WTC11 (cell line): ENCODE measurements around the gene CSNK2A1. TPM values are rescaled to one million over a fixed set of nuclear protein-coding genes. Genes with fewer than 3 reads are reported as not detected.

Source experiments
- ATAC-seq: fragments of 200-7000 bp; cut with Tn5 transposase; 2 replicates; pipeline ENCODE4 v1.10.0; 2021; ENCODE audit warnings: mild to moderate bottlenecking, moderate library complexity
- CTCF ChIA-PET: fragments of 300-600 bp; sonication (Branson Sonifier 250); formaldehyde crosslinking; loops from one replicate; lab custom pipeline; 2021; ENCODE audit warnings: antibody characterized with exemption; lab: Charles Lee
- POLR2A ChIA-PET: fragments of 350-600 bp; sonication (Branson Sonifier 250); formaldehyde crosslinking; loops from one replicate; lab custom pipeline; 2021; ENCODE audit warnings: antibody characterized with exemption; lab: Charles Lee
- DNase-seq: peaks from one replicate; pipeline ENCODE4 v3.0.0; 2021; ENCODE audit warnings: low spot score
- H3K27ac Mint-ChIP-seq: 2 replicates; pipeline ENCODE4 v1.8.0; 2021; ENCODE audit warnings: mixed read lengths
- H3K27me3 Mint-ChIP-seq: 2 replicates; pipeline ENCODE4 v1.8.0; 2021; ENCODE audit warnings: low read depth, mild to moderate bottlenecking, moderate library complexity, mixed read lengths
- H3K36me3 Mint-ChIP-seq: 2 replicates; pipeline ENCODE4 v1.8.0; 2021; ENCODE audit warnings: mixed read lengths
- H3K4me1 Mint-ChIP-seq: 2 replicates; pipeline ENCODE4 v1.8.0; 2022; ENCODE audit warnings: mixed read lengths
- H3K4me3 Mint-ChIP-seq: 2 replicates; pipeline ENCODE4 v1.8.0; 2021; ENCODE audit warnings: mild to moderate bottlenecking, moderate library complexity, mixed read lengths
- H3K9me3 Mint-ChIP-seq: 2 replicates; pipeline ENCODE4 v1.8.0; 2021; ENCODE audit warnings: mixed read lengths
- ATF1 ChIP-seq: sonication (generic); formaldehyde crosslinking; IDR thresholded peaks from 2 replicates; pipeline ENCODE4 v1.8.1; 2023; ENCODE audit warnings: mild to moderate bottlenecking, moderate library complexity, missing genetic modification reagents
- ATF6 ChIP-seq: sonication (generic); formaldehyde crosslinking; IDR thresholded peaks from 2 replicates; pipeline ENCODE4 v1.8.1; 2023; ENCODE audit warnings: mild to moderate bottlenecking, missing genetic modification reagents
- CDX4 ChIP-seq: fragments of 250-450 bp; sonication (Bioruptor Pico); IDR thresholded peaks from 2 replicates; pipeline ENCODE4 v1.9.0; 2021; ENCODE audit warnings: moderate library complexity, mild to moderate bottlenecking, inconsistent platforms, borderline replicate concordance
- CREM ChIP-seq: sonication (generic); formaldehyde crosslinking; IDR thresholded peaks from 2 replicates; pipeline ENCODE4 v1.8.1; 2022; ENCODE audit warnings: mild to moderate bottlenecking, missing genetic modification reagents, moderate library complexity
- E2F1 ChIP-seq: sonication (generic); formaldehyde crosslinking; IDR thresholded peaks from 2 replicates; pipeline ENCODE4 v1.8.0; 2022; ENCODE audit warnings: mild to moderate bottlenecking, missing genetic modification reagents
- ELF4 ChIP-seq: sonication (generic); formaldehyde crosslinking; IDR thresholded peaks from 2 replicates; pipeline ENCODE4 v1.8.1; 2022; ENCODE audit warnings: low read depth, mild to moderate bottlenecking, moderate library complexity, missing genetic modification reagents
- ETV6 ChIP-seq: sonication (generic); formaldehyde crosslinking; IDR thresholded peaks from 2 replicates; pipeline ENCODE4 v1.8.1; 2022; ENCODE audit warnings: mild to moderate bottlenecking, missing genetic modification reagents
- FOXJ3 ChIP-seq: sonication (generic); formaldehyde crosslinking; IDR thresholded peaks from 2 replicates; pipeline ENCODE4 v1.9.0; 2021; ENCODE audit warnings: missing genetic modification reagents, mild to moderate bottlenecking, borderline replicate concordance
- FOXK1 ChIP-seq: sonication (generic); formaldehyde crosslinking; IDR thresholded peaks from 2 replicates; pipeline ENCODE4 v1.8.0; 2022; ENCODE audit warnings: mild to moderate bottlenecking, moderate library complexity, missing genetic modification reagents
- JAZF1 ChIP-seq: fragments of 250-450 bp; sonication (Bioruptor Pico); IDR thresholded peaks from 2 replicates; pipeline ENCODE4 v1.9.0; 2021; ENCODE audit warnings: moderate library complexity, mild to moderate bottlenecking, inconsistent platforms
- NFATC4 ChIP-seq: fragments of 250-450 bp; sonication (Bioruptor Pico); IDR thresholded peaks from 2 replicates; pipeline ENCODE4 v1.9.0; 2021; ENCODE audit warnings: mild to moderate bottlenecking
- NFE2L1 ChIP-seq: sonication (generic); formaldehyde crosslinking; IDR thresholded peaks from 2 replicates; pipeline ENCODE4 v1.8.1; 2023; ENCODE audit warnings: missing genetic modification reagents
- NR3C1 ChIP-seq: sonication (generic); formaldehyde crosslinking; conservative IDR thresholded peaks from 2 replicates; pipeline ENCODE4 v1.8.1; 2023; ENCODE audit warnings: low read depth, mild to moderate bottlenecking, missing genetic modification reagents
- RORB ChIP-seq: fragments of 250-450 bp; sonication (Bioruptor Pico); IDR thresholded peaks from 2 replicates; pipeline ENCODE4 v1.9.0; 2021; ENCODE audit warnings: mild to moderate bottlenecking
- SMAD3 ChIP-seq: sonication (generic); formaldehyde crosslinking; IDR thresholded peaks from 2 replicates; pipeline ENCODE4 v1.8.0; 2022; ENCODE audit warnings: missing genetic modification reagents, mild to moderate bottlenecking, borderline replicate concordance
- SMAD4 ChIP-seq: sonication (generic); formaldehyde crosslinking; IDR thresholded peaks from 2 replicates; pipeline ENCODE4 v1.8.0; 2022; ENCODE audit warnings: mild to moderate bottlenecking, missing genetic modification reagents
- SOX15 ChIP-seq: fragments of 250-450 bp; sonication (Bioruptor Pico); IDR thresholded peaks from 2 replicates; pipeline ENCODE4 v1.9.0; 2021; ENCODE audit warnings: mild to moderate bottlenecking
- TEAD4 ChIP-seq: sonication (generic); formaldehyde crosslinking; IDR thresholded peaks from 2 replicates; pipeline ENCODE4 v1.8.0; 2022; ENCODE audit warnings: mild to moderate bottlenecking, missing genetic modification reagents
- ZBTB21 ChIP-seq: sonication (generic); formaldehyde crosslinking; IDR thresholded peaks from 2 replicates; pipeline ENCODE4 v1.8.1; 2023; ENCODE audit warnings: mild to moderate bottlenecking, missing genetic modification reagents, borderline replicate concordance
- ZNF396 ChIP-seq: fragments of 250-450 bp; sonication (Bioruptor Pico); IDR thresholded peaks from 2 replicates; pipeline ENCODE4 v1.8.0; 2021; ENCODE audit warnings: mild to moderate bottlenecking, moderate library complexity, borderline replicate concordance
- ZNF671 ChIP-seq: fragments of 250-450 bp; sonication (Bioruptor Pico); IDR thresholded peaks from 2 replicates; pipeline ENCODE4 v1.8.0; 2021; ENCODE audit warnings: mild to moderate bottlenecking
- total RNA-seq: library from RNA; stranded (reverse); gene quantifications from 3 replicates; pipeline ENCODE4 v1.2.3, GENCODE V29; 2021

The CSNK2A1 gene
- total RNA-seq, 1 experiment from 2014 or later: 235 TPM

- no peak for DNase-seq
- no peaks in the 10 kb centered on the region for H3K9me3 Mint-ChIP-seq
- peaks cover 7% of the 10 kb centered on the region; the same call in 1 of the 2 replicates for H3K4me1 Mint-ChIP-seq
- POLR2A ChIA-PET: no interaction called here
- CTCF ChIA-PET: interaction anchor here (1.4 kb wide), 1 partner anchor 9 kb away, joined by 3 read pairs; no protein-coding TSS in a partner anchor
- TF ChIP-seq ZNF396 (CRISPR knock-in tag) (no peak), FOXJ3 (CRISPR knock-in tag) (no peak), JAZF1 (no peak), FOXK1 (CRISPR knock-in tag) (no peak), ATF1 (no peak), ETV6 (CRISPR knock-in tag) (no peak), E2F1 (CRISPR knock-in tag) (no peak), NR3C1 (CRISPR knock-in tag) (no peak), RORB (CRISPR knock-in tag) (no peak), ZBTB21 (no peak)
- H3K27ac Mint-ChIP-seq: no peak overlapping the region
- no peak overlapping the region for H3K4me3 Mint-ChIP-seq
- peaks cover 16% of the 10 kb centered on the region for H3K27me3 Mint-ChIP-seq
- H3K36me3 Mint-ChIP-seq: peaks cover 71% of the 10 kb centered on the region
- ATAC-seq: no peak
Measured at GRCh38 chr20:440636-441035, 103.0 kb downstream of the CSNK2A1 start.

- ChIA-PET CTCF (no interaction called here), POLR2A (no interaction called here)
- ATAC-seq (no peak), DNase-seq (no peak)
- H3K4me3 Mint-ChIP-seq: no peak overlapping the region
- H3K9me3 Mint-ChIP-seq: no peaks in the 10 kb centered on the region
- no peak overlapping the region for H3K27ac Mint-ChIP-seq
- peaks cover 8% of the 10 kb centered on the region for H3K4me1 Mint-ChIP-seq
- peaks cover 69% of the 10 kb centered on the region for H3K36me3 Mint-ChIP-seq
- H3K27me3 Mint-ChIP-seq: peaks cover 21% of the 10 kb centered on the region
- TF ChIP-seq TEAD4 (CRISPR knock-in tag) (no peak), NFE2L1 (CRISPR knock-in tag) (no peak), NFATC4 (CRISPR knock-in tag) (no peak), CREM (CRISPR knock-in tag) (no peak), ELF4 (no peak), ATF6 (CRISPR knock-in tag) (no peak), SMAD3 (CRISPR knock-in tag) (no peak), E2F1 (CRISPR knock-in tag) (no peak), SOX15 (no peak), ZNF671 (CRISPR knock-in tag) (no peak), SMAD4 (CRISPR knock-in tag) (no peak), NR3C1 (CRISPR knock-in tag) (no peak), CDX4 (CRISPR knock-in tag) (no peak)
Measured at GRCh38 chr20:440148-440547, 103.4 kb downstream of the CSNK2A1 start.
